K562 (cell line): ENCODE results near the gene EYA4. TPM values are rescaled to one million over a fixed set of nuclear protein-coding genes. Genes with fewer than 3 reads are reported as not detected.

Source experiments
- ATAC-seq: fragments of 200-7000 bp; cut with Tn5 transposase; 3 replicates; pipeline ENCODE4 v1.9.1; 2020; ENCODE audit warnings: moderate library complexity
- BruUV-seq: library from RNA; stranded (reverse); fragments of 400-500 nt; replicated peaks from 2 replicates; lab custom pipeline; 2021; lab: Mats Ljungman, UMichigan
- CTCF ChIA-PET: fragments of 300-600 bp; formaldehyde crosslinking; extraction: SDS; loops from one replicate; lab custom pipeline; 2021; ENCODE audit warnings: low intra/inter-chr PET ratio; lab: Yijun Ruan, JAX
- POLR2A ChIA-PET: fragments of 300-600, 350-650 bp; sonication (Branson Sonifier 250); formaldehyde crosslinking; extraction: SDS; loops from one replicate; lab custom pipeline; 2021; ENCODE audit warnings: antibody characterized with exemption, inconsistent platforms; lab: Yijun Ruan, JAX
- DNase-seq, 4 experiments: peaks; one replicate each; pipeline versions ENCODE4 v3.0.0 to v3.0.0-alpha.2; 2011 to 2018; ENCODE audit warnings: low spot score in 3 of 4, mixed read lengths in 3 of 4; ENCODE audit errors: extremely low read depth in 1 of 4
- FAIRE-seq: peaks from 2 replicates; lab custom pipeline; 2011; peaks lifted over from hg19 to GRCh38; lab: Jason Lieb, UNC
- H2AFZ ChIP-seq: 2 replicates; pipeline ENCODE4 v1.6.0; 2011; ENCODE audit warnings: low read depth, low read length, control low read depth, inconsistent platforms
- H3K27ac ChIP-seq: fragments of 200-600 bp; 3 replicates; pipeline ENCODE4 v1.8.0; 2011; ENCODE audit warnings: low read depth, mild to moderate bottlenecking, control low read depth, inconsistent platforms, low read length, moderate library complexity, mixed read lengths; ENCODE audit errors: extremely low read depth
- H3K27me3 ChIP-seq, 2 experiments: fragments of 300-600 bp in 1 of 2; 2 replicates in 1 of 2; 3 replicates in 1 of 2; pipeline versions ENCODE4 v1.6.0 to v1.8.0; 2011; ENCODE audit warnings: inconsistent platforms in 2 of 2, low read length in 2 of 2, mild to moderate bottlenecking in 1 of 2, mixed read lengths in 1 of 2, moderate library complexity in 1 of 2; ENCODE audit not compliant: control insufficient read depth in 2 of 2, insufficient read depth in 2 of 2
- H3K36me3 ChIP-seq: fragments of 300-600 bp; 3 replicates; pipeline ENCODE4 v1.8.0; 2011; ENCODE audit warnings: mild to moderate bottlenecking, low read length, inconsistent platforms; ENCODE audit not compliant: control insufficient read depth, insufficient read depth
- H3K4me1 ChIP-seq, 2 experiments: fragments of 200-600 bp in 1 of 2; replicated peaks in 1 of 2; 2 replicates in 1 of 2; 3 replicates in 1 of 2; pipeline versions ENCODE4 v1.5.1 to v1.8.0; 2011; ENCODE audit warnings: inconsistent platforms in 2 of 2, low read length in 2 of 2, mild to moderate bottlenecking in 1 of 2, mixed read lengths in 1 of 2, moderate library complexity in 1 of 2; ENCODE audit not compliant: control insufficient read depth in 2 of 2, insufficient read depth in 2 of 2
- H3K4me2 ChIP-seq: 2 replicates; pipeline ENCODE4 v1.6.1; 2011; ENCODE audit warnings: low read length, control low read depth, inconsistent platforms, mixed read lengths; ENCODE audit not compliant: insufficient read depth
- H3K4me3 ChIP-seq: fragments of 200-600 bp; sonication (generic), shearing (Covaris generic); 2 replicates; pipeline ENCODE4 v1.5.1; 2016; ENCODE audit warnings: control low read depth, inconsistent platforms
- H3K79me2 ChIP-seq: fragments of 200-600 bp; 3 replicates; pipeline ENCODE4 v1.8.0; 2011; ENCODE audit warnings: low read length, inconsistent platforms; ENCODE audit not compliant: control insufficient read depth, insufficient read depth
- H3K9ac ChIP-seq, 2 experiments: 2 replicates each; pipeline versions ENCODE4 v1.6.0 to v1.6.1; 2011; ENCODE audit warnings: low read depth in 2 of 2, low read length in 2 of 2, control low read depth in 1 of 2, inconsistent platforms in 1 of 2, mild to moderate bottlenecking in 1 of 2, mixed read lengths in 1 of 2; ENCODE audit not compliant: insufficient read depth in 1 of 2
- H3K9me1 ChIP-seq: one replicate; pipeline ENCODE4 v1.6.0; 2011; ENCODE audit warnings: inconsistent platforms, mild to moderate bottlenecking, low read length, moderate library complexity; ENCODE audit not compliant: control insufficient read depth, insufficient read depth
- H3K9me3 ChIP-seq: replicated peaks from 2 replicates; pipeline ENCODE4 v1.5.1; 2011; ENCODE audit warnings: low read depth, low read length, inconsistent platforms; ENCODE audit not compliant: control insufficient read depth, insufficient read depth
- H4K20me1 ChIP-seq: replicated peaks from 2 replicates; pipeline ENCODE4 v1.6.1; 2011; ENCODE audit warnings: low read length, inconsistent platforms, mixed read lengths; ENCODE audit not compliant: control insufficient read depth, insufficient read depth
- ETV1 ChIP-seq: fragments of 450-650 bp; conservative IDR thresholded peaks from 2 replicates; pipeline ENCODE4 v1.6.1; 2016; ENCODE audit warnings: missing genetic modification characterization, control low read depth, low read depth, missing compliant biosample characterization
- KAT8 ChIP-seq: fragments of 450-650 bp; IDR thresholded peaks from 2 replicates; pipeline ENCODE4 v1.6.1; 2016; ENCODE audit warnings: low read depth, mild to moderate bottlenecking
- MEF2D ChIP-seq: conservative IDR thresholded peaks from 2 replicates; pipeline ENCODE4 v1.6.1; 2016; ENCODE audit warnings: low read depth, missing genetic modification characterization, missing compliant biosample characterization
- SMARCC2 ChIP-seq: fragments of 450-650 bp; IDR thresholded peaks from 2 replicates; pipeline ENCODE4 v1.6.1; 2017; ENCODE audit warnings: antibody characterized with exemption, moderate library complexity, mild to moderate bottlenecking, low read depth
- SNAPC5 ChIP-seq: fragments of 250-450 bp; sonication (Bioruptor Pico); IDR thresholded peaks from 2 replicates; pipeline ENCODE4 v1.8.0; 2021; ENCODE audit warnings: moderate library complexity, mild to moderate bottlenecking, inconsistent platforms
- ZEB2 ChIP-seq: fragments of 450-650 bp; IDR thresholded peaks from 2 replicates; pipeline ENCODE4 v1.6.1; 2016
- ZFP91 ChIP-seq: sonication (generic); formaldehyde crosslinking; IDR thresholded peaks from 2 replicates; pipeline ENCODE4 v1.8.0; 2022; ENCODE audit warnings: mild to moderate bottlenecking, missing genetic modification reagents
- ZNF766 ChIP-seq: fragments of 200-800 bp; sonication (Bioruptor generic); conservative IDR thresholded peaks from 2 replicates; pipeline ENCODE4 v1.6.1; 2016; ENCODE audit warnings: missing genetic modification characterization, missing compliant biosample characterization
- WGBS: fragments of 100-300 bp; shearing (Covaris generic); methylation state at CpG from one replicate; pipeline ENCODE4 v1.1.6; 2016; ENCODE audit warnings: low coverage, mixed read lengths; ENCODE audit not compliant: insufficient coverage; ENCODE audit errors: missing lambda C conversion rate; 5-methylcytosine and 5-hydroxymethylcytosine counted together
- in situ Hi-C: fragments of 300-500 bp; cut with MboI; formaldehyde crosslinking; loops from 4 replicates; pipeline ENCODE4 v1.15.0; 2018; ENCODE audit warnings: inconsistent platforms, mixed read lengths
- intact Hi-C: fragments of 100-400 bp; cut with micrococcal nuclease; formaldehyde crosslinking; loops from 2 replicates; pipeline ENCODE4 v1.14.2; 2022
- polyA plus RNA-seq, 8 experiments: library from polyadenylated mRNA; depleted of rRNA in 4 of 8; stranded (reverse) in 5 of 8; unstranded in 3 of 8; fragments of >200 nt; fragmentation: Nextera tagmentation in 2 of 8; fragmentation: Illumina TruSeq in 1 of 8; extraction: Ambion mirVana in 2 of 8; extraction: Trizol in 1 of 8; gene quantifications; 2 replicates each; pipeline versions ENCODE4 v1.2.1 to v1.2.3, GENCODE V29; 2011 to 2014; ENCODE audit warnings: inconsistent platforms in 1 of 8, missing spikeins in 1 of 8
- total RNA-seq, 7 experiments: library from RNA; depleted of rRNA in 6 of 7; stranded (reverse); fragments of >200 nt in 6 of 7; fragmentation: Illumina TruSeq in 2 of 7; extraction: Trizol in 2 of 7; gene quantifications; 2 replicates each; pipeline versions ENCODE4 v1.2.1 to v1.2.3, GENCODE V29; 2011 to 2021; ENCODE audit warnings: low replicate concordance in 1 of 7

EYA4 gene
- total and polyA plus RNA-seq, 9 of the 15 experiments (the other 6 are each of a cell fraction or from before 2014, with no cell fraction given): 0.03 to 0.04 TPM; not detected in 7

GRCh38 chr6:133265066-133265465, 23.9 kb downstream of the EYA4 start:
- BruUV-seq: no TSS peak
- CTCF ChIA-PET: no interaction called here
- DNase-seq: no peak
- H3K9ac ChIP-seq: no peak overlapping the region
- FAIRE-seq: no peak
- H3K27ac ChIP-seq: no peak overlapping the region
- H3K4me2 ChIP-seq: no peak overlapping the region
- no peaks in the 10 kb centered on the region for H4K20me1 ChIP-seq
- H3K4me1 ChIP-seq: no peaks in the 10 kb centered on the region
- intact Hi-C loops (no loop called here), in situ Hi-C loops (no loop called here)
- H2AFZ ChIP-seq: no peak overlapping the region
- no peaks in the 10 kb centered on the region for H3K36me3 ChIP-seq
- WGBS: 1% methylated on average over 4 of the region's 4 CpGs
- no peaks in the 10 kb centered on the region for H3K9me1 ChIP-seq
- H3K79me2 ChIP-seq: no peaks in the 10 kb centered on the region
- POLR2A ChIA-PET: no interaction called here
- no peak for ATAC-seq
- no peak for TF ChIP-seq ZFP91 (CRISPR knock-in tag)
- no peak for TF ChIP-seq MEF2D (tag)
- TF ChIP-seq SMARCC2: no peak
- no peak for TF ChIP-seq ZEB2
- TF ChIP-seq ETV1 (tag): no peak
- TF ChIP-seq ZNF766 (CRISPR knock-in tag): no peak
- no peak for TF ChIP-seq KAT8
- no peak for TF ChIP-seq SNAPC5 (CRISPR knock-in tag)
- no peak overlapping the region for H3K4me3 ChIP-seq
- H3K27me3 ChIP-seq: no peaks in the 10 kb centered on the region
- H3K9me3 ChIP-seq: no peaks in the 10 kb centered on the region
